ENCODE data around the gene PLA2G4B. TPM values are rescaled to one million over a fixed set of nuclear protein-coding genes. Genes with fewer than 3 reads are reported as not detected.

The PLA2G4B gene
- total RNA-seq, 1 experiment from 2014 or later: 3.7 TPM

- H4K8ac ChIP-seq (replicated peaks; ENCODE audit: insufficient read length, low read depth, low read length): no peak overlapping the region
- no peaks in the 10 kb centered on the region for H3K79me2 ChIP-seq (ENCODE audit: insufficient read depth, low read length)
- H3K9me3 ChIP-seq (ENCODE audit: control insufficient read depth, low read depth, low read length): no peaks in the 10 kb centered on the region
- H4K5ac ChIP-seq (ENCODE audit: insufficient read length, low read depth, low read length): no peak overlapping the region
- H3K4me1 ChIP-seq (ENCODE audit: insufficient read depth, low read length): no peaks in the 10 kb centered on the region
- no peaks in the 10 kb centered on the region for H3K9me3 Mint-ChIP-seq
- H3K14ac ChIP-seq (ENCODE audit: insufficient read depth, low read length): no peak overlapping the region; the same call in 1 of the 2 replicates
- H3K4ac ChIP-seq (ENCODE audit: low read depth, low read length): no peak overlapping the region
- peaks cover 3% of the 10 kb centered on the region for H4K20me1 ChIP-seq (ENCODE audit: control insufficient read depth, insufficient read depth, insufficient read length)
- DNase-seq: no peak
- no peak overlapping the region for H3K18ac ChIP-seq (ENCODE audit: insufficient read length, low read depth, low read length)
- no peak overlapping the region for H3T11ph ChIP-seq (ENCODE audit: low read length)
- H3K4me1 Mint-ChIP-seq: no peaks in the 10 kb centered on the region
- no peaks in the 10 kb centered on the region for H3K79me1 ChIP-seq (ENCODE audit: insufficient read depth, low read depth, low read length, poor library complexity, severe bottlenecking)
- H3K4me3 Mint-ChIP-seq: no peak overlapping the region
- no peaks in the 10 kb centered on the region for H3K27me3 Mint-ChIP-seq (ENCODE audit: low read depth)
- H3K9ac ChIP-seq (ENCODE audit: extremely low read depth, insufficient read length, low read length): no peak overlapping the region
- H2BK20ac ChIP-seq (ENCODE audit: low read depth, low read length, poor library complexity, severe bottlenecking): no peak overlapping the region
- H3K4me2 ChIP-seq (ENCODE audit: insufficient read depth, insufficient read length, low read length): no peak overlapping the region
- no peak for TF ChIP-seq CTCF (conservative IDR thresholded peaks at IDR 0.05)
- H2AFZ ChIP-seq (ENCODE audit: low read length): no peak overlapping the region
- H3K27ac ChIP-seq (ENCODE audit: insufficient read length, low read depth, low read length): no peak overlapping the region
- no peaks in the 10 kb centered on the region for H3K27me3 ChIP-seq (ENCODE audit: insufficient read depth, low read length)
- H2BK120ac ChIP-seq (ENCODE audit: low read depth, low read length, poor library complexity, severe bottlenecking): no peak overlapping the region
- H3K36me3 Mint-ChIP-seq (ENCODE audit: insufficient read depth in 1 of 3, low read depth in 3 of 3): peaks cover 3 to 12% (median 6%) of the 10 kb centered on the region in 3 experiments; a peak in 6 of 7 replicates
- H2BK5ac ChIP-seq (ENCODE audit: insufficient read length, low read length): no peak overlapping the region
- no peak overlapping the region for H2BK12ac ChIP-seq (ENCODE audit: insufficient read length, low read depth, low read length)
- WGBS (ENCODE audit: extremely low coverage, insufficient read length, low lambda C conversion rate): no CpG with 5 or more reads among the region's 16 CpGs
- no peak overlapping the region for H2BK15ac ChIP-seq (ENCODE audit: low read depth, low read length)
- no peak overlapping the region for H4K91ac ChIP-seq (ENCODE audit: insufficient read length, low read depth, low read length)
- H3K27ac Mint-ChIP-seq: no peak overlapping the region
- H3K56ac ChIP-seq (ENCODE audit: insufficient read length, low read depth, low read length): no peak overlapping the region
- H2AK5ac ChIP-seq (ENCODE audit: insufficient read length, low read length): no peak overlapping the region
- no peaks in the 10 kb centered on the region for H3K23me2 ChIP-seq (ENCODE audit: insufficient read length, low read depth, low read length, poor library complexity, severe bottlenecking)
- H3K23ac ChIP-seq (ENCODE audit: insufficient read length, low read depth, low read length): no peak overlapping the region
Measured at GRCh38 chr15:41839781-41840491, 1.3 kb downstream of the PLA2G4B start.
